GM18868 (cell line): ENCODE measurements around the gene SERTAD1.
"Not testable (repeated sequence)": the region's sequence is repeated elsewhere in the genome, so short reads cannot be mapped to it uniquely, and the experiment has no call there.

Source experiments
- ATAC-seq: cut with Tn5 transposase; IDR thresholded peaks from one replicate; pipeline ENCODE4 v1.9.1; 2021; ENCODE audit warnings: mild to moderate bottlenecking, moderate library complexity; ENCODE audit not compliant: unreplicated experiment

Gene SERTAD1

DNA sequence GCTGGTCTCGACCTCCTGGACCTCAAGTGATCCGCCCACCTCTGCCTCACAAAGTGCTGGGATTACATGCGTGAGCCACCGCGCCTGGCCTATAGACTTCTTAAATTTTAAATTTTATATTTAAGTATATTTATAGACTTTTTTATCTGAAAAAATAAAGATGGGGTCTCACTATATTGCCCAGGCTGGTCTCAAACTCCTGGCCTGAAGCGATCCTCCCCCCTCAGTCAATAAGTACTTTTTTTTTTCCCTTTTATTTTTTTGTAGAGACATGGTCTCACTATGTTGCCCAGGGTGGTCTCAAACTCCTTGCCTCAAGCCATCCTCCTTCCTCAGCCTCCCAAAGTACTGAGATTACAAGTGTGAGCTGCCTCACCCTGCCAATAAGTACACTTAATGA, 1.9 kb downstream of the SERTAD1 start:
- no peak for ATAC-seq

DNA sequence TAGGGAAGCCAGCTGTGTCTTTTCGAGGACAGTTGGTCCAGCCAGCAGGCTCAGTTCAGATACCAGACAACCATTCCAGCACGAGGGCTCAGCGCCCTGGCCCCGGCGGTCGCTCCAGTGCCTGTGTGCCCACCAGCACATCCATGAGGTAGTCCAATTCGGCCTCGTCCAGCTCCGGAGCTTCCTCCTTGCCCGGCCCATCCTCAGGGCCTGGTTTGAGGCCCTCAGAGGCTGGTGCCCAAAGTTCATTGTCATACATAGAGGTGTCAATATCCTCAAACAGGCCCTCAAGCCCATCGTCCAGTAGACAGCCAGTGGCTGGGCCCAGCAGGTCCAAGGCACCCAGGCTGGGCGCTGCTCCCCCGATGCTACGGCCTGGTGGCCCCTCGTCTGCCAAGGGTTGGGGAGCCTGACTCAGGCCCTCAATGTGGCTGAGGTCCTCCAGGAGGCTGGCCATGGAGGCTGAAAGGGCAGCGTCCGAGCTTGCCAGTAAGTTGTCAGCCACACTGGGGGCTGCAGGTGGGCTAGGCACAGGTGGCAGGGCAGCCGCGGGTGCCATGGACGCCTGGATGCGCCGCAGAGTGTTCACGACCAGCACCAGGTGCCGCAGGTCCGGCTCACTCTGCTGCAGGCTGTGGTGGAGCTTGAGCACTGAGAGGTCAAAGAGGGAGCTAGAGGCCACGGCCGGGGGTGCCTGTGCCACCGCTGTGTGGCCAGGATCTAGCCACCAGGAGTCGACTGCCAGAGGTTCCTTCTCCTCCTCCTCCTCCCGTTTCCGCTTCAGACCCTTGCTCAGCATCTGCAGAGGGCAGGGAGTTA, 2.8 kb downstream of the SERTAD1 start:
- ATAC-seq: no peak

DNA sequence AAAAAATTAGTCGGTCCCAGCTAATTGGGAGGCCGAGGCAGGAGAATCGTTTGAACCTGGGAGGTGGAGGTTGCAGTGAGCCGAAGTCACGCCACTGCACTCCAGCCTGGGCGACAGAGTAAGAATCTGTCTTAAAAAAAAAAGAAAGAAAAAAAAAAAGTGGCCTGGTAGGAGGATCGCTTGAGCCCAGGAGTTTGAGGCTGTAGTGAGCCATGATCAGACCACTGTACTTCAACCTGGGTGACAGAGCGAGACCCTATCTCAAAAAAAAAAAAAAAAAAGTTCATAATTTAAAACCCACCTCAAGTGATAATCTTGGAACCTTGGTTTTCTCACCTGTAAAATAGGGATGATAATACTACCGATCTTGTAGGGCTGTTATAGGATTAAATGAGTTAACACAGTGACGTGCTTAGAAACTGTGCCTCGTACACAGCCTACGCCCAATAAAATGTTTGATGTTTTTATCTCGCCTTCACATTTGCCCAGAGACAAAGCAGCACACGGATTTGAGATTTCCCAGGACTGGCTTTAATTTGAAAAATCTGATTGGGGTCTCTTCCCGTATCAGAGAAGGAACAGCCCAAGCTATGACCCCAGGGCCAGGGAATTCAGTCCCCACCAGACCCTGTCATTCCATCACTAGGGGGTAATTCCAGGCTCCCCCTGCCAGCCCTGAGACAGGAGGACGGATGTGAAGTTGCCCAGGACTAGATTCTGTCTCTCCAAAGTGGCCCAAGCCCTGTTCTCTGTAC, 3.6 kb downstream of the SERTAD1 start:
- no peak for ATAC-seq

DNA sequence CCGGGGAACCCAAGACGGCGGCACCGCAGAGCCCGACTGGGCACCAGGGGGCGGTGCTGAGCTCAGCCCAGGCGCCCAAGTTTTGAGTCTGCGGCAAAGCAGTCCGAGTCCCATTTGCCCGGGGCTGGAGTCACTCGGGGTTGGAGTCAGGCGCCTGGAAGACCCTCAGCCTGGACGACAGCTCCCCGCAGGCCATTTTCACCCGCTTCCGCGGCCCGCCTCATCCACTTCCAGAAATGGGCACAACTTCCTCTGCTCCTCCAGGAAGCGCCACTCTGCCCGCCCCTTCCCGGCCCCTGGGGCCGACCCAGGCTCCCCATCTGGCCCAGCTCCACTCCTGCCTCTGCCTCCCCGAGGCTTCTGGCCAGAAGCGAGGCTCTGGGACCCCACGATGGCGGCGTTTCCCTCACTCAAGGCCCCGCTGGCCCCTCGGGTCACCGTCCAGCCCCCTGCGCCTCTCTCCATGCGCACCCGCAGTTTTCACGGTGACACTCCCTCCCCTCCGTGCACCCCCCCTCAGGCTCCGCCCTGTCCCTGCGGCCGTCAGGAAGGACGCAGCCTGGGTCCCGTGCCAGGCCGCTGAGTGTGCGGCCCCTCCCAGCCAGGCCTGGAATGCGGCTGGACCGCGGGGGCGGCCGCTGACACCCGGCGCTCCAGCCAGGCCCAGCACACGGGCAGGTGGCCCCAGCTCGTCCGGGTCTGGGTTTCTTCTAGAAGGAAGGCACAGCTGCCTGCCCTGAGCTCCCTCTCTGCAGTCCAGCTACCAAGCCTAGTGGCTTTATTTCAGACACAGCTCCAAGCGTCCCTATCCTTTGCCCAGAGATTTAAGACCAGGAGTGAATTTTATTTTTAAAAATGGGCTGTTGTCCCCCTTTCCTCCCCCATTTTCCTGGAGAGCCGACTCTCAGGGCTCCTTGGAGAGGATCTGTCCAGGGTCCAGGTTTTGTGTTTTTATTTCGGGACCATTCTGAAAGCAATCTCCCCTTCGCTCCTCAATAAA, 4.7 kb downstream of the SERTAD1 start:
- peak; percentile 37 for ATAC-seq

DNA sequence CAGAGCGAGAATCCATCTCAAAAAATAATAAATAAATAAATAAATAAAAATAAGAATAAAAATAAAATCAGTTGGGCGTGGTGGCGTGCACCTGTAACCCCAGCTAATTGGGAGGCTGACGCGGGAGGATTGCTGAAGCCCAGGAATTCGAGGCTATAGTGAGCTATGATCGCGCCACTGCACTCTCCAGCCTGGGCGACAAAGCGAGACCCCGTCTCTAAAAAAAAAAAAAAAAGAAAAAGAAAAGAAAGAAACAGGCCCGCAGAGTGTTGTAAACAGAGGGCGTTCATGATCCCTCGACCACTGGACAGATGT, 5.4 kb downstream of the SERTAD1 start:
- ATAC-seq: no peak

DNA sequence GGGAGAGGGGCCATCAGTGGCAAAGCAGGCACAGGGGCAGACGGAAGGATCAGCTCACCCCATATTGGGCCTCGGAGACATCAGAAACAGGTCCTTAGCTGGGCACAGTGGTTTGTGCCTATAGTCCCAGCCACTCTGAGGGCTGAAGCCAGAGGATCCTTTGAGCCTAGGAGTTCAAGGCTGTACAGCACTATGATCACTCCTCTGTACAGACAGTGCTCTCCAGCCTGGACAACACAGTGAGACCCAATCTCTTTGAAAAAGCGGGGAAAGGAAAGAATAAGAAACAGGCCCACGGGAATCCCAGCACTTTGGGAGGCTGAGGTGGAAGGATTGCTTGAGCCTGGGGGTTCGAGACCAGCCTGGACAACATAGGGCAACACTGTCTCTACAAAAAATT, 6.0 kb downstream of the SERTAD1 start:
- no peak for ATAC-seq

DNA sequence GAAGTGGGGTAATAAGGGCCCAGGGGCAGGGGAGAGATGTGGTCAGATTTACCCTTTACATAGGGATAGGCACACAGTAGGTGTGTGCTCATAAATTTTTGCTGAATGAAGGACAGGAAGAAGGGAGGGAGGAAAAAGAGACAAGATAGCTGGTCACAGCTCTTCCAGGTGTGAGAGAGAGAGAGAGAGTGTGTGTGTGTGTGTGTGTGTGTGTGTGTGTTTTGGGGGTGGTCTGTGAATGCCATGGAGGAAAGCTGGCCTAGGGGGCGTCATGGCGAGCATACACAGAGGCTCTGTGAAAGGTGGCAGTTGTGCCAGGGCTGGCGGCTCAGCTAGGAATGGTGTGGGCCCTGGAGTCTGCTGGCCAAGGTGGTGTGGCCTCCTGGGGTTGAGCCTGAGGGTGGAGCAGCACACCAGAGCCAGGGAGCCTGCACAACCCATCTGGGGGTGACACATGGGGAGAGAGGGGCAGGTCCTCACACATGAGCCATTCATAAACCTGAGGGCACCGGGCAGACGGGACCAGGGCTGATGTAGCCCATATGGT, 6.7 kb downstream of the SERTAD1 start:
- ATAC-seq: no peak

DNA sequence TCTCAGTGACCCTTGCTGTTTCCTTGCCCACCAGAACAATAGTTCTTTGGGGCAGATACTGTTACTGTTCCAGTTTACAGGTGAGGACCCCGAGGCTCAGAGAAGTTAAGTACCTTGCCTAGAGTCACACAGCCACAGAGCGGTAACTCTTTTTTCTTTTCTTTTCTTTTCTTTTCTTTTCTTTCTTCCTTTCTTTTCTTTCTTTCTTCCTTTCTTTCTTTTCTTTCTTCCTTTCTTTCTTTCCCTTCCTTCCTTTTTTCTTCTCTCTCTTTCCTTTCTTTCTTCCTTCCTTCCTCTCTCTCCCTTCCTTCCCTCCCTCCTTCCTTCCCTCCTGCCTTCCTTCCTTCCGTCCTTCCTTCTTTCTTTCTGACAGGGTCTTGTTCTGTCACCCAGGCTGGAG, 7.8 kb downstream of the SERTAD1 start:
- ATAC-seq: no peak

DNA sequence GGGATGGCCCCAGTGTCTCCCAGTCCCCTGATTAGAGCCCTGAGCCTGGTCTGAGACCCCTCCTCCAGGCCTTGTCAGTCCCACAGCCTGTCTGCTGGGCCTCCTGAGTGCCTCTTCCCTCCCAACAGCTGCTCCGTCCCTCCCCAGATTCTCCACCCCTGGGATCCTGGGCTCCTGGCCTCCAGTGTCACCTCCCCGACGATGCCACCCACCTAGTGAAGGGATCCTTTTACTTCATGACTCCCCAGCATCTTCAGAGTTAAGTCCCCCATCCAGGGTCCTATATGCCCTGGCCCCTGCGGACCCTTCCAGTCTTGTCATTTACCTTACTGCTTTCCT, 8.2 kb downstream of the SERTAD1 start:
- no peak for ATAC-seq

DNA sequence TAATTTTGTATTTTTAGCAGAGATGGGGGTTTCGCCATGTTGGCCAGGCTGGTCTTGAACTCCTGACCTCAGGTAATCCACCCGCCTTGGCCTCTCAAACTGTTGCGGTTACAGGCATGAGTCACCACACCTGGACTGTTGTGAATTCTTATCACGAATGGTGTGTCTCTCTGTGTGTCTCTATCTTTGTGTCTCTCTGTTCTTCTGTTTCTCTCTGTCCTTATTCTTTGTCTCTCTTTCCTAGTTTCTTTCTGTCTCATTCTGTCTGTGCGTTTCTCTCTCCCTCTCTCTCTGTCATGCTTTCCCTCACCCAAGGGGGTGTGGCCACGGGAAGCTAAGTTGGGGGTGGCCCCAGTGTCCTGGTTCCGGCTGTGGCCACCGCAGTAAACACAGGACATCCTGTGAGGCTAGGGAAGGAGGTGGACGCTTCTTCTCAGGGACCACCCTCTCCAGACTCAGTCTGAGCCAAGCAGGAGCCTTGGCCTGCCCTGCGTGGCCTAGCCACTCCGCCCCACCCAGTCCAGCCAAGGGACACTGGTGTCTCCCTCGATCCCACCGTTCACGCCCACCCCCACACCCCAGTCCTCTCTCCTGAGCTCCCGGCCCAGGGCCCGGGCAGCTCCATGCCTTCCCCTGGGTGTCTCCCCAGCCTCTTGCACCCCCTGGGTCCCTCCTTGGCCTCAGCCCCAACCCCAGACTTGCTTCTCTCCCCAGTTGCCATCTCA, 8.7 kb downstream of the SERTAD1 start:
- no peak for ATAC-seq

DNA sequence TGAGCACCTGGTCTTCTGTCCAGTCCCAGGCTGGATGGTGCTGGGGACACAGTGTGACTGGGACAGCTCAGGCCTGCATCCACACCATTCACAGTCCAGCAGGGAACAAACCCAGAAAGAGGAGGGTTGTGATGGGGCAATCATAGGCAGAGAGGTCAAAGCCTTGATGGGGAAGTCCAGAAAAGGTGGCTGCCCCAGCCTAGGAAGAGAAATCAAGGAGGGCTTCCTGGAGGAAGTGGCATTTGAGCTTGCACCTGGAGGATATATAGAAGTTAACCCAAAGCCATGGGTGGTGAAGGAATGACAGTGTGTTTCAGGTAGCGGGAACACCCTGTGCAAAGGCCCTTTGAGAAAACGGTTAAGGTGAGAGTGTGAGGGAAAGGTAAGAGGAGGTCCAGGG, 10.0 kb downstream of the SERTAD1 start:
- ATAC-seq: no peak

DNA sequence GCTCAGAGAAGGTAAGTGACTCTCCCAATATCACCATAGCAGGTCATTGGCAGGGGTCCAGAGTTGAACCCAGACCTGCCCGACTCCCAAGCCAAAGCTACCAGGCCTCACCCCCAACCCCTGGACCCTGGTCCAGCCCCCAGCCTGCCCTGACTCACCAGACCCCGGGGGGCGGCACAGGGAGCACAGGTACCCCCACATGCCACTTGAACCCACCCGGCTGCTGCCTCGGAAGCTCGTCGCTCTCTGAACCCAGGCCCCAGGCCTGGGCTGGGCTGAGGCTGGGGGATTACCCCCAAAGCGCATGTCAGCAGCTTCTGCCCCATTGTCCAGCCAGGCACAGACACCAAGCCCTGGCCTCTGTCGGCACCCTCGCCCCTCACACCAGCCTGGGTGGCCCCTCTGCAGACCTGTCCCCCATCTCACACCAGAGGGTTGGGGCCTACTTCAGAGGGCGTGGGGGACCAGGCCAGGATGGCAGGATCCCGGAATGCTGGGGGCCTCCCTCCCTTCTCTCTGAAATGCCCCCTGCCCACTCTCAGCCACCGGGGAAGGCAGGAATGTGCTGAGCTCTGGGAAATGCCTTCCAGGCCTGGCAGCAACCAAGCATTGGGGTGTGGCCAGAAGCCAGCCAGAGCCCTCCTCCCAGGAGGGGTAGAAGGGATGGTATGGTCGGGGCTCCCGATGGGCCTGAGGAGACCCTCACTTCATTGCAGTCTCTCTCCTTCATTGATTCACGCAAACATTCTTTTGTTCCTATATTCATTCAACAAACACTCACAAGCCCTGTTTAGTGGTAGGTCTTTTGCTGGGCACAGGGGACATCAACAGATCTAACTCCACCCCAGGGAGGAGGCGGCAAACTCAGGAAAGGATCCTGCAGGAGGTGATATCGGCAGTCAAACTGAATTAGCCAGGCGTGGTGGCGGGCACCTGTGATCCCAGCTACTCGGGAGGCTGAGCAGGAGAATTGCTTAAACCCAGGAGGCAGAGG, 11.0 kb downstream of the SERTAD1 start:
- ATAC-seq: no peak

DNA sequence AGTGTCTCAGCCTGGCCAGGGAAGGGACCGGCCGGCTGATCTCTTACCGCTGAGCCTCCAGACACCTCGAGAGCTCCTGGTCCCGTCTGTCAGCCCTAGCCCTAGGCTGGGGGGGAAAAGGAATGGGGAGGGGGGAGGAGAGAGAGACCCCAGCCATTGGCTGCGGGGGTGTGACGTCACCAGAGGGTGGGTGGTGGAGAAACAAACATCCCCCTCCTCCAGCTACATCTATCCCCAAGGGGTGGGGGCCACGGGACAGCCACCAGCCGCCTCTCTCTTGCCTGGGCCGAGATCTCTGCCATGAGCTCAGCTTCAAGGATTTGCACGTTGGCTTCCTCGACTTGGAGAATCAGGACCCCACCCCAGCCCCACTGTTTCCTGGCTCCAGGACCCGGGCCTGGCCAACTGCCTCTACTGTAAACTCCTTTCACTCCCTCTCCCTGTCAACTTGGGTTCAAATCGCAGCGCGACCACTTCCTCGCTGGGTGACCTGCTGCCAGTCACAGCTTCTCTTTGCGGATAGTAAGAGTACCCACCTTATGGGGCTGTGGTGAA, 12.4 kb downstream of the SERTAD1 start, which contains the start of gene PRX:
PRX (minus strand) TSS at position 88 of the 555 bp plus-strand sequence. CDS start 5,446 bp downstream, outside the sequence.
- ATAC-seq: no peak

DNA sequence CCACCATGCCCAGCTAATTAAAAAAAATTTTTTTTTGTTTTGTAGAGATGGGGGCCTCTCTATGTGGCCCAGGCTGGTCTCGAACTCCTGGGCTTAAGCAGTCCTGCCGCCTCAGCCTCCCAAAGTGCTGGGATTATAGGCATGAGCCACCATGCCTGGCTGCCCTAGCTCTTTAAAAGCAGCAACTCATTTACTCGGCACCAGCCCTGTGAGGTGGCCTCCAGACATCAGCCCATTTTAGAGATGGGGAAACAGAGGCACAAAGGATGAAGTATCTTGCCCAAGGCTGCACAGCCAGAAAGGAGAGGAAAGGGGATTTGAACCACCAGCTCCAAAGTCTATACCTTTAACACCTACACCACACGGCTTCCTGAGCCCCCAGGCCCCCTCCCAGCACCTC, 12.9 kb downstream of the SERTAD1 start:
- no peak for ATAC-seq

DNA sequence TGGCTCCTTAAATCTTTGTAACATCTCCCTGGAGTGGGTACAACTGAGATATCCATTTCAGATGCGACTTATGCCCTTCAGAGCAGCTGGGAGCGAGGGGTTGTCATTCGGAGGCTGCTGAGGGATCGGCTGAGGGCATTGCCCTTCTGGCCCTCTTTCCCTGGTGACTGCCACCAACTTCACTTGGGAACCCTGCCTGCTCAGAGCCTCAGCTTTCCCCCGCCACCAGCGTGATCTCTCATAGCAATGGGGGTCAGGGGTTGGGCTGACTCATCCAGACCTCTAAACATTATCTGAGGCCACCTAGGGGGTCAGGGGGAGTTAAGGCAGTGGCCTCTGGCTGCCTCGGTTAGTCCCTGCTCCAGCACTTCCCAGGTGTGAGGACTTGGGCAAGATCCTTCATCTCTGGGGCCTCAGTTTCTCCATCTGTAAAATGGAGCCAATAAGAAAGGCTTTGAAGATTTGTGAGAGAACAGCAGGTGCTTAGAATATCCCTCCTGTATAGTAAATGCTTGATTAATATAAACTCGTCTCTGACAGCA, 13.8 kb downstream of the SERTAD1 start:
- ATAC-seq: no peak

DNA sequence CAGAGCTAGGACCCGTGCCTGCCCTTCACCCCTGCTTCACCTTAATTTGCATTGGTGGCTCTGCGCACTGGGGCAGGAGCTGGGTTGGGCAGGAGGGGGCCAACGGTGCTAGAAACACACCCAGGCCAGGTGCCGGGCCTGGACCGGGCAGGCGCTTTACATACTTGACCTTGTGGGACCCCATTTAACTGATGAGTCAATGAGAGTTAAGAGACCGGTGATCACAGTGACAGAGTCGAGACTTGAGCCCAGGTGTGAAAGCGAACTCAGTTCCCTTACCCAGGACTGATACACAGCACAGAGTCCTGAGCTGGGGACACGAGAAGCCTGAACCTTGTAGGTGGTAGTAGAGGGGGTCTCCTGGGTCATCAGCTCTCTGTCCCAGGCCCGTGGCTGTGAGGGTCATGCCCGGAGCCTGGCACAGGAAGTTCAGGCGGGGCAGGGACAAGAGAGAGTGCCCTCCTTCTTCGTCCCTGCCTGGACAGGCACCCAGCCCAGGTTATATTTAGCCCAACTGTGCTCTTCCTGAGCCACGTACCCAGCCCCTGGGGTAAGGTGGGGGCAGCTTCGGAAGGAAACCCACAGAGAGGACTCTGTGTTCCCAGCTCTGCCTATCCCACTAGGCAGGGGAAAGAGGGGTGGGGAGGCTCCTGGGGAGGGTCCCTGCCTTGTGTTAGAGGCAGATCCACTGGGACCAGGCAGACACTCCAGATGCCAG, 14.5 kb downstream of the SERTAD1 start:
- no peak for ATAC-seq

DNA sequence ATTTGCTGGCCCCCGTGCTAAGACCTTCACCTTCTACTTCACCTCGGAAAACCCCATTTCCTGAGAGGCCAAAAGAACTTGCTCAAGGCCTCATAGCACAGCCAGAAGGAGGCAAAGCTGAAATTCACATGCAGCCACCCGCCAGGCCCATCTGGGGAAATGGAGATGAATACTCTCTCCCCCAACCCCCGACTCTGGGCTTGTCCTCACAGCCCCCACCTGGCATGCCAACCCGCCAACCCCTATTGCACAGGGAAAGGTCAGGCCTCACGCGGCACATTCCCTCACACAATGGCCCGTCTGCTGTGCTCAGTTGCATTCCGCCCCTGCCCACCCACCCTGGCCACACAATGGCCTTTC, 15.8 kb downstream of the SERTAD1 start:
- no peak for ATAC-seq

DNA sequence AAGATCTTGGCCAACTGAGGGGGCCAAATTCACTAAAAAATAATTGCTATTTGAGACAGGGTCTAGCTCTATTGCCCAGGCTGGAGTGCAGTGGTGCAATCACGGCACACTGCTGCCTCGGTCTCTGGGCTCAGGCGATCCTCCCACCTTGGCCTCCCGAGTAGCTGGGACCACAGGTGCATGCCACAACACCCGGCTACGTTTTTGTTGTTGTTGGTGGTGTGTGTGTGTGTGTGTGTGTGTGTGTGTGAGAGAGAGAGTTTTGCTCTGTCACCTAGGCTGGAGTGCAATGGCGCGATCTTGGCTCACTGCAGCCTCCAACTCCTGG, 17.2 kb downstream of the SERTAD1 start:
- not testable (repeated sequence) for ATAC-seq
